GM23338 (cell line): ENCODE measurements around the gene ZHX3. TPM values are rescaled to one million over a fixed set of nuclear protein-coding genes. Genes with fewer than 3 reads are reported as not detected.

Experiments used
- ATAC-seq: fragments of 200-7000 bp; cut with Tn5 transposase; 3 replicates; pipeline ENCODE4 v1.9.1; 2020
- DNase-seq: peaks from one replicate; pipeline ENCODE4 v3.0.0-alpha.2; 2015; ENCODE audit warnings: low spot score
- H2AFZ ChIP-seq: fragments of 200-600 bp; sonication (generic); 2 replicates; pipeline ENCODE4 v1.8.0; 2016; ENCODE audit warnings: antibody characterized with exemption, mild to moderate bottlenecking, moderate library complexity
- H3F3A ChIP-seq: fragments of 200-600 bp; sonication (generic); replicated peaks from 2 replicates; pipeline ENCODE4 v1.8.0; 2017; ENCODE audit warnings: antibody characterized with exemption, mixed run types, low read depth
- H3K27ac ChIP-seq: fragments of 200-600 bp; sonication (generic); 2 replicates; pipeline ENCODE4 v1.6.1; 2016; ENCODE audit warnings: low read depth
- H3K27me3 ChIP-seq: fragments of 200-600 bp; sonication (generic); 2 replicates; pipeline ENCODE4 v1.8.0; 2016; ENCODE audit warnings: mild to moderate bottlenecking, mixed run types, moderate library complexity; ENCODE audit not compliant: insufficient read depth
- H3K36me3 ChIP-seq: fragments of 200-600 bp; sonication (generic); 2 replicates; pipeline ENCODE4 v1.8.0; 2016; ENCODE audit warnings: mild to moderate bottlenecking; ENCODE audit not compliant: insufficient read depth
- H3K4me1 ChIP-seq: fragments of 200-600 bp; sonication (generic); 2 replicates; pipeline ENCODE4 v1.8.0; 2016; ENCODE audit warnings: mild to moderate bottlenecking, moderate library complexity; ENCODE audit not compliant: insufficient read depth
- H3K4me2 ChIP-seq: fragments of 200-600 bp; sonication (generic); 2 replicates; pipeline ENCODE4 v1.7.1; 2017; ENCODE audit warnings: mixed run types
- H3K4me3 ChIP-seq: fragments of 200-600 bp; sonication (generic); 2 replicates; pipeline ENCODE4 v1.6.1; 2016; ENCODE audit warnings: mixed run types
- H3K79me2 ChIP-seq: fragments of 200-600 bp; sonication (generic); replicated peaks from 2 replicates; pipeline ENCODE4 v1.8.0; 2017; ENCODE audit warnings: mild to moderate bottlenecking; ENCODE audit not compliant: insufficient read depth
- H3K9me2 ChIP-seq: fragments of 200-600 bp; sonication (generic); 2 replicates; pipeline ENCODE4 v1.8.0; 2017; ENCODE audit not compliant: insufficient read depth
- H4K20me1 ChIP-seq: fragments of 200-600 bp; sonication (generic); replicated peaks from 2 replicates; pipeline ENCODE4 v1.8.0; 2017; ENCODE audit warnings: mild to moderate bottlenecking; ENCODE audit not compliant: insufficient read depth
- H3K27ac Mint-ChIP-seq: 2 replicates; pipeline ENCODE4 v1.8.0; 2020; ENCODE audit warnings: inconsistent platforms, mild to moderate bottlenecking, moderate library complexity, mixed read lengths
- H3K27me3 Mint-ChIP-seq: 3 replicates; pipeline ENCODE4 v1.8.0; 2022; ENCODE audit warnings: low read depth, mild to moderate bottlenecking, moderate library complexity, mixed read lengths, inconsistent platforms; ENCODE audit not compliant: insufficient read depth, poor library complexity
- H3K36me3 Mint-ChIP-seq: 3 replicates; pipeline ENCODE4 v1.8.0; 2021; ENCODE audit warnings: low read depth, mild to moderate bottlenecking, inconsistent platforms, moderate library complexity, mixed read lengths
- H3K4me1 Mint-ChIP-seq: 3 replicates; pipeline ENCODE4 v1.8.0; 2020; ENCODE audit warnings: mild to moderate bottlenecking, inconsistent platforms, mixed read lengths
- H3K4me3 Mint-ChIP-seq: 3 replicates; pipeline ENCODE4 v1.8.0; 2021; ENCODE audit warnings: moderate library complexity, mild to moderate bottlenecking, inconsistent platforms, mixed read lengths
- H3K9me3 Mint-ChIP-seq: 3 replicates; pipeline ENCODE4 v1.8.0; 2020; ENCODE audit warnings: moderate library complexity, mild to moderate bottlenecking, inconsistent platforms, mixed read lengths
- ETS1 ChIP-seq: IDR thresholded peaks from 2 replicates; pipeline ENCODE4 v1.6.1; 2016; ENCODE audit warnings: antibody characterized with exemption
- EZH2 ChIP-seq: fragments of 200-600 bp; sonication (generic); IDR thresholded peaks from one replicate; pipeline ENCODE4 v1.8.0; 2017; ENCODE audit warnings: antibody characterized with exemption, mild to moderate bottlenecking, low read depth; ENCODE audit not compliant: unreplicated experiment
- EZH2phosphoT487 ChIP-seq: fragments of 200-600 bp; sonication (generic); IDR thresholded peaks from one replicate; pipeline ENCODE4 v1.8.1; 2018; ENCODE audit warnings: antibody characterized with exemption; ENCODE audit not compliant: unreplicated experiment
- JUNB ChIP-seq: IDR thresholded peaks from one replicate; pipeline ENCODE4 v1.6.1; 2016; ENCODE audit warnings: antibody characterized with exemption; ENCODE audit not compliant: unreplicated experiment
- NANOG ChIP-seq: IDR thresholded peaks from 2 replicates; pipeline ENCODE4 v1.6.1; 2016; ENCODE audit warnings: antibody characterized with exemption, borderline replicate concordance
- POLR2AphosphoS5 ChIP-seq: IDR thresholded peaks from 2 replicates; pipeline ENCODE4 v1.6.1; 2016; ENCODE audit warnings: antibody characterized with exemption, low read depth
- REST ChIP-seq: IDR thresholded peaks from one replicate; pipeline ENCODE4 v1.6.1; 2018; ENCODE audit warnings: antibody characterized with exemption; ENCODE audit not compliant: unreplicated experiment
- STAT1 ChIP-seq: IDR thresholded peaks from one replicate; pipeline ENCODE4 v1.6.1; 2016; ENCODE audit warnings: antibody characterized with exemption; ENCODE audit not compliant: unreplicated experiment
- ZNF114 ChIP-seq: fragments of 250-450 bp; sonication (Bioruptor Pico); IDR thresholded peaks from 2 replicates; pipeline ENCODE4 v1.5.0; 2020; ENCODE audit warnings: mild to moderate bottlenecking, moderate library complexity
- ZNF462 ChIP-seq: fragments of 250-450 bp; sonication (Bioruptor Pico); IDR thresholded peaks from 2 replicates; pipeline ENCODE4 v1.5.0; 2020; ENCODE audit warnings: mild to moderate bottlenecking, moderate library complexity
- polyA plus RNA-seq: library from polyadenylated mRNA; unstranded; fragments of >200 nt; fragmentation: Nextera tagmentation; extraction: Ambion mirVana; gene quantifications from 2 replicates; pipeline ENCODE4 v1.2.1, GENCODE V29; 2016
- total RNA-seq: library from RNA; depleted of rRNA; stranded (reverse); fragments of >200 nt; shearing (Covaris generic); gene quantifications from 2 replicates; pipeline ENCODE4 v1.2.3, GENCODE V29; 2014

Gene ZHX3
- total and polyA plus RNA-seq, 2 experiments from 2014 or later = 1.7 to 2.8 TPM

GRCh38 chr20:41275301-41275731 is 42.2 kb downstream of the ZHX3 start (continued):
- TF ChIP-seq ZNF462 = no peak
- TF ChIP-seq REST = no peak

GRCh38 chr20:41274152-41274551 is 43.4 kb downstream of the ZHX3 start:
- no peak overlapping the region for H2AFZ ChIP-seq
- H3K36me3 ChIP-seq = no peaks in the 10 kb centered on the region
- DNase-seq (no peak), ATAC-seq (no peak)
- peaks cover 10% of the 10 kb centered on the region; the same call in 1 of the 2 replicates for H3K4me1 ChIP-seq
- Mint-ChIP-seq H3K4me1 (peaks cover 7% of the 10 kb centered on the region), H3K36me3 (no peaks in the 10 kb centered on the region), H3K27me3 (peaks cover 5% of the 10 kb centered on the region), H3K27ac (no peak overlapping the region), H3K4me3 (no peak overlapping the region), H3K9me3 (no peaks in the 10 kb centered on the region)
- no peaks in the 10 kb centered on the region for H3K27me3 ChIP-seq
- no peak overlapping the region for H3K4me3 ChIP-seq
- H3F3A ChIP-seq = no peaks in the 10 kb centered on the region
- no peaks in the 10 kb centered on the region for H3K9me2 ChIP-seq
- no peak overlapping the region for H3K4me2 ChIP-seq
- no peaks in the 10 kb centered on the region for H4K20me1 ChIP-seq
- H3K79me2 ChIP-seq = no peaks in the 10 kb centered on the region
- no peak overlapping the region for H3K27ac ChIP-seq
- no peak for TF ChIP-seq EZH2
- TF ChIP-seq ZNF114 = no peak
- TF ChIP-seq REST = no peak
- TF ChIP-seq NANOG = no peak
- no peak for TF ChIP-seq ETS1
- TF ChIP-seq EZH2phosphoT487 = no peak
- TF ChIP-seq JUNB = no peak
- TF ChIP-seq STAT1 = no peak
- TF ChIP-seq POLR2AphosphoS5 = no peak
